HG03196 (cell line): ENCODE measurements around the gene IL20.

ENCODE experiments used
- ATAC-seq: cut with Tn5 transposase; IDR thresholded peaks from one replicate; pipeline ENCODE4 v1.9.1; 2021; ENCODE audit not compliant: unreplicated experiment

Gene IL20

DNA sequence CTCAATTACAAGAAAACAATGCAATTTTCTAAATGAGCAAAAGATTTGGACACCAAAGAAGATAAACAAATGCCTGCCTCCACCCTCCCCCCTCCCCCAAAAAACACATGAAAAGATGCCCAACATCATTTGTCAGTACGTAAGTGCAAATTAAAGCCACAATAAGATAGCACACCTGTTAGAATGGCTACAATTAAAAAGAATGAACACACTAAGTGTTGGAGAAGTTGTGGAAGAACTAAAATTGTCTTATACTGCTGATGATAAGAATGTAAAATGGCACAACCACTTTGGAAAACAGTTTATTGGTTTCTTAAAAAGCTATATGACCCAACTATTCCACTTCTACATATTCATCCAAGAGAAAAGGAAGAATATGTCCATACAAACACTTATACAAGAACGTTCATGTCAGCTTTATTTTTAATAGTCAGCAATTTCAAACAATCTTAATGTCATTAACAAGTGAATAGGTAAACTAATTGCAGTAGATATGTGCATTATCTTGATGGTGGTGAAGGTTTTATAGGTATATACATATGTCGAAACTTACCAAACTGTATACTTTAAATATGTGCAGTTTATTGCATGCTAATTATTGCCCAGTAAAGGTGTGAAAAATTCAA is 10.4 kb downstream of the IL20 start:
- no peak for ATAC-seq

DNA sequence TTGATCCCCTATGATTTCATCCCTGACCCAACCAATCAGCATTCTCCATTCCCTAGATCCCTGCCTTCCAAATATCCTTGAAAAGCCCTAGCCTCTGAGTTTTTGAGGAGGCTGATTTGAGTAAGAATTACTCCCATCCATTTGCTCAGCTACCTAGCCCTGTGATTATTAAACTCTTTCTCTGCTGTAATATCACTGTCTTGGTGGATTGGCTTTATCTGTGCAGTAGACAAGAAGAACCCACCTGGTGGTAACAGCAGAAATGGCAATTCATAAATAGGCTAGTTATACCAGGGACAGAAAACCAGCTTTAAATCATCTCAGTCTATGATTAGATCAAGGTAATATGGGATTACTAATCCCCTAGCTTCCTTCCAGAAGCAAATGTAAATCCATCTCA is 13.0 kb downstream of the IL20 start:
- no peak for ATAC-seq

DNA sequence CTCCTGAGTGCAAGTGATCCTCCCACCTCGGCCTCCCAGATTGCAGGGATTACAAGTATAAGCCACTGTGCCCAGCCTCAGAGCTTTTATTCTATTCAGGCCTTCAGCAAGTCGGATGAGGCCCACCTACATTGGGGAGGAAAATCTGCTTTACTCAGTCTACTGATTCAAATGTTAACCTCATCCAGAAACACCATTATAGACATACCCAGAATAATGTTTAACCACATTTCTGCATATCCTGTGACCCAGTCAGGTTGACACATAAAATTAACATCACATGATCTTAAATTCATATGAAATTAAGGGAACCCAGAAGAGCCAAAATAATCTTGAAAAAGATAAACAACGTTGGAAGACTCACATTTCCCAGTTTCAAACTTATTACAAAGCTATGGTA is 14.9 kb downstream of the IL20 start:
- no peak for ATAC-seq

DNA sequence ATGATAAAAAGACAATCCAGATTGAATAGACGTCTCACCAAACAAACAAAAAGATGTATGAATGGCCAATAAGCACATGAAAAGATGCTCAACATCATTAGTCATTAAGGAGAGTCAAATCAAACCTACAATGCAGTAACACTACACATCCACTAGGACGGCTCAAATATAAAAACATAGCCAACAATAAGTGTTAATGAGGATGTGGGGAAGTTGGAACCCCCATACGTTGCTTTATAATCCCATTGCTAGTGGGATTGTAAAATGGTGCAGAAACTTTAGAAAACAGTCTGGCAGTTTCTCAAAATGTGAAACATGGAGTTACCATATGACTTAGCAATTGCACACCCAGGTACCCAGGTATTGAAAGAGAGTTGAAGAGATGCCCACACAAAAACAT is 17.1 kb downstream of the IL20 start:
- ATAC-seq, result no peak

DNA sequence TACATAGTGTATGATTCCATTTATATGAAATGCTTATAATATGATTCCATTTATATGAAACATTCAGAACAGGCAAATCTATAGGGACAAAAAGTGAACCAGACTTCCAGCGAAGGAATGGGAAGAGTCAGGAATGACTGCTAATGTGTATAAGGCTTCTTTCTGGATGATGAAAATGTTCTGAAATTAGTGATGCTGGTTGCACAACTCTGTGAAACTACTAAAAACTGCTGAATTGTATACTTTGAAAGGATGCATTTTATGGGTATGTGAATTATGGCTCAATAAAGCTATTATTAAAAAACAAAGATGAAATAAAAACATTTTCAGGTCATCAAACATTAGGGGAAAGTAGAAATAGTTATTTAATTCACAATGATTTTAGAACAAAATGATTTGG is 17.7 kb downstream of the IL20 start:
- no peak for ATAC-seq

DNA sequence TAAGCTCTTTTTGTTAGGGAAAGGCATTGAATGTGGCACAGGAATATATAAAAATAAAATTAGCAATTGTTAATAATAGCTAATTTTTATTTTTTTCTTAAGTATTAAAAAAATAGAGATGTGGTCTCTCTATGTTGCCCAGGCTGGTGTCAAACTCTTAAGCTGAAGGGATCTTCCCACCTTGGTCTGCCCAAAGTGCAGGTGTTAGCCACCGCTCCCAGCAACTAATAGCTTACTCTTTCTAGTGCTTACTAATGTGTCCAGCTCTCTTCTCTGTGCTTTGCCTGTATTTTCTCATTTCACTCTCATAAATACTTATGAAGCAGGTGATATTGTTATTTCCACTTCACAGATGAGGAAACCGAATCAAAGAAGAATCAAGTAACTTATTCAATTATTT is 18.5 kb downstream of the IL20 start:
- no peak for ATAC-seq

DNA sequence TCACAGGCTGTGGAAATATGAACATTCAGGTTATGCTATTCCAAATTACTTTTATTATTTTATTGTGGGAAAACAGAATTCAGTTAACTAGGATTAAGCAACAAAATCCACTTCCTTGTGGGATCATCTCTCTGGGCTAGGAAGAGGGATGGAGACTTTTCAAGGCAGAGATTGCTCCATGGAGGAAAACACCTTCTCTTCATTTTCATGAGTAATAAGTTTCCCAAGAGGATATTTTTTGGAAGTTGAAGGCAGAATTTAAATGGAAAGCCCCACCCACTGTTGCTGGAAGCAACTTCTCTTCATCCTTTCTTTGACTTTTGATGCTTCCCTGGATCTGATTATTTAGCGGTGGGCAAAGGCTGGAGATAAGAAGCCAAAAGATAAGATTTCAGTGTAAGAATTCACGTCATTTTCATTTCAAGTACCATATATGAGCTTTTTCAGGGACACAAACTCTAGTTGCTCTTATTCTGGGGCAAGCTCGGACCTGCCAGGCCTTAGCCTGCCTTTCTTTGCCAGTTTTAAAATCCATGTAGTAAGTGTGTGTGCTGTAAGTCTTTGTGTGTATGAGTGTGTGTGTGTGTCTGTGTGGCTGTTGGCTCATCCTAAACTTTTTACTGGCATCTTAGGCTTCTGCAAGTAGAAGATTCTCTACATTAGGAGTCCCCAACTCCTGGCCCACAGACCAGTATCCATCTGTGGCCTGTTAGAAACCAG is 20.1 kb downstream of the IL20 start:
- no peak for ATAC-seq

DNA sequence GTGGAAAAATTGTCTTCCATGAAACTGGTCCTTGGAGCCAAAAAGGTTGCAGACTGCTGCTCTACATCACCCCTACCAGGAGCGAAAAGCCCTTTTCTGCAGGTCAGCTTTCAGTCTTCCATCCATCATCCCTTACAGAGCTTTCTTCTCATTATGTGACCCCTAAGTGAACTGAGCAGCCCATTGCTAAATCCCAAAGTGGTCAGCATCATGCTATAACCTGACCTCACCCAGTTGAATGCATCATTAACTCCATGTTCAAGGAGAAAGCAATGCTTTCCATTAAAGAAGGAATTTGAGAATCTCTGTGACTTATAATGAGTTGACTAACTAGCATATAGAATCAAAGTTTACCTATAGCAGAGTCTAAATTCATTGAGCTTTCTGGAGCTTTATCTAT is 21.4 kb downstream of the IL20 start:
- ATAC-seq, result no peak

DNA sequence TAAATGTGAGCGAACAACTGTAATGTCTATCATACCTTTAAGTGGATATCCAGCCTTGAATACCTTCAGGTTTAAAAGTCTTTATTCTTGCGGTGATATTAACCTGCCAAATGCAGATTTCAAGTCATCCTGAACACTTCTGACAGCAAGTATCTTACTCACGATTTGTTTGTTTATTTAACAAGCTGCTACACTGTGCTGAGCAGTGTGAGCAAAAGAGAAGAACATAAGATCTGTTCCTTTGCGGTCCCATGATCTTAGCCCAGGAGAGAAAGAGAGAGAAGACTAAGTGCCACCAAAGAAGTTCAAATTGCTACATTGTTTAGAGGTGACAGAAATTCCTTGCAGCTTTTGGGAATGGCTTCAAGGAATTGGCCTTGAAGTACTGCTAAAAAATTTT is 22.3 kb downstream of the IL20 start:
- no peak for ATAC-seq

DNA sequence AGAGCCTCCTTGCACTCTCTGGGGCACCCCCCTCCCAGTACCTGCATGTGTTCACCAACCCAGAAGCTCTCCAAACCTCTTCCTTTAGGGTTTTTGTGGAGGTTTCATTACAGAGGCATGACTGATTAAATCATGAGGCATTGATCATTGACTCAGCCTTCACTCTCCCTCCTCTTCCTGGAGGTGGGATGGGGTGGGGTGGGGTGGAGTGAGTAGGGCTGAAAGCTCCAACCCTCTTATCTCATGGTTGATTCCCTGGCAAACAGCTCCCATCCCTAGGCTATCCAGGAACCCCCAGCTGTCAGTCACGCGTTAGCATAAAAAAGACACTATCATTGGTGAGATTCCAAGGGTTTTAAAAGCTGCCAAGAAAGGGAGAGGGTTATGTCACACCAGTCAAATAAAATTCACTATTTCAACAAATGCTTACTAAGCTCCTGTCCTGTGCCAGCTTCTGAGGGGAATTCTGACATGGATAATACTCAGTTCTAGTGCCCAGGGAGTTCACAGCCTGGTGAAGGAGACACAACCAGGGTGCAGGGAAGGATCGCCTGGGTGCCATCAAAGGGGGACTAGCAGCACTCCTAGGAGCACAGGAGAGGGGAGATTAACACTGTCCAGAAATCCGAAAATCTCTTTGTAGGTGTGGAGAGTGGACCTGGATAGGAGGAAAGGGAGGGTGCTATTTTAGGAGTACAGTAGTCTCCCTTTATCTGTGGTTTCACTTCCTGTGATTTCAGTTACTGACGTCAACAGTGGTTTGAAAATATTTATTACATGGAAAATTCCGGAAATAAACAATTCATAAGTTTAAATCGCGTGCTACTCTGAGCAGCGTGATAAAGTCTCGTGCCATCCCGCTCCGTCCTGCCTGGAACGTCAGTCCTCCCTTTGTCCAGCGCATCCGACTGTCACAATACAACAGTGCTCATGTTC is 25.0 kb downstream of the IL20 start:
- no peak for ATAC-seq

DNA sequence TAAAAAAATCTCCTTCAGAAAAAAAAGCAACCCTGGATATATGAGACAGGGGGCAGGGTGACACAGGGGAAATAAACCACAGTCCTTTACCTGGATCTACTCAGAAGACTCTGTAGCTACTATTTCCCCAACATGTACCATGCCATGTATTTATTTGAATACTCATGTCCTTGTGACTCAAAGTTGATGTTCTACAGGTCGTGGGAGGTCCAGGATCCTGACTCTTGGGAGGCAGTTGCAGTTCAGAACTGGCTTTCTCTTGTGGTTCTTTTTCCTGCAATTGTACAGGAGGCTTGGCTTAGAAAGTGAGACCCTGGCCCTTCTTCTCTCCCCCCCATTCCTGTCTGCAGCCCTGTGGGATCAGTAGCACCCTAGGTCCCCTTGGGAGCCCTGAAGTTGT is 26.0 kb downstream of the IL20 start:
- no peak for ATAC-seq

DNA sequence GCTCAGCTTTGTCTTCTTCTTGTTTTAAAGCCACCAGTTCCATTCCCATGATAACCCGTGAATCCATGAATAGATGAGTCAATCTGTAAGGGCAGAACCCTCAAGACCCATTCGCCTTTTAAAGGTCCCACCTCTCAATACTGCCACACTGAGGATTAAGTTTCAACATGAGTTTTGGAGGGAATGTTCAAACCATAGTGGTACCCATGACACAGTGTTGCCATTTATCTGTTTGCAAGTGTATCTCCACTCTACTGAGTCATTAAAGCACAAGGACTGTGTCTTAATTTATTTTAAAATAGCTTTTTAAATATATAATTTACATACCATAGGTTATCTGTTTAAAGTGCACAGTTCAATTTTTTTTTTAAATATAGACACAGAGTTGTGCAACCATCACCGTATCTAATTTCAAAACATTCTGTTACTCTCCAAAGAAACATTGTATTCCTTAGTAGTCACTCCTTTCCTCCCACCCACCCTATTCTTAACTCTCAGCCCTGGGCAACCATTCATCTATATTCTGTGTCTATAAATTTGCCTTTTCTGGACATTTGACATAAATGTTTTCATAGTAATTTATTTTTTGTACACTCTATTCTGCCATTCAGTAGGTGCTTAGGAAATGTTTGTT is 27.0 kb downstream of the IL20 start:
- no peak for ATAC-seq

DNA sequence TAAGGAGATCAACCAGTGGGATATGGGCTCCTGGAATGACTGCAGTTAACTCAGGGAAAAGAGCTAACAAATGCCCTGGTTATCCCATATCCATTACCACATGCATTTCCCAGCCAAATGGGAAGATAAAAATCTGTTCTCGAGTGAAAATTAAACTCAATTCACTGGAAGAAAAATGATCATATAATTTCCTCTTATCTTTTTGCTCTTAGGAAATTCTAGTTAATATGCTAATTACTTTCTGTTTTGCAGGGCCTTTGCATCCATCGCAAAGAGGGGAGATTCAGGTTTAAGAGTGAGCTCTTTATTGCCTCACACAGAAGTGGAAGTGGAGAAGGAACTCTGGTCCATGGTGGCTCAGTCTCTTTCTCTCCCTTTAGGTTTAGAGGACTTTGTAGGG is 28.0 kb downstream of the IL20 start:
- no peak for ATAC-seq

DNA sequence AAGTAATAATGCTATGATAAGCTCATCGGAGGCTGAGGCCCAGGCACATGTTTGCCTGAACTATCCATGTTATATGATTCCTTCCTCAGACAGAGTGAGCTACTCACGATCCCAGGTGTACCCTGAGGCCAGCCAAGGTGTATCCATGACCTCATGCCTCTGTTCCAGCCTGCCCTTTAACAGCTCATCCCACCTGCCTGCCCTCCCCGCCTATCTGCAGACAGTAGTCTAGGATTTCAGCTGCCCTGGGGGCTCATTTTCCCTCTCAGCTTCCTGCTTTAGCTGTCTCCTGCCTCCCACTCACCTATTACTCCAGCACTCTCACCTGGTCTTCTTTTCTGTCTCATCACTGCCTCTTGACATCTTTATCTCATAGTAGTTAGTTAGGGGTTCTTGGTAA is 29.9 kb downstream of the IL20 start:
- ATAC-seq, result no peak

DNA sequence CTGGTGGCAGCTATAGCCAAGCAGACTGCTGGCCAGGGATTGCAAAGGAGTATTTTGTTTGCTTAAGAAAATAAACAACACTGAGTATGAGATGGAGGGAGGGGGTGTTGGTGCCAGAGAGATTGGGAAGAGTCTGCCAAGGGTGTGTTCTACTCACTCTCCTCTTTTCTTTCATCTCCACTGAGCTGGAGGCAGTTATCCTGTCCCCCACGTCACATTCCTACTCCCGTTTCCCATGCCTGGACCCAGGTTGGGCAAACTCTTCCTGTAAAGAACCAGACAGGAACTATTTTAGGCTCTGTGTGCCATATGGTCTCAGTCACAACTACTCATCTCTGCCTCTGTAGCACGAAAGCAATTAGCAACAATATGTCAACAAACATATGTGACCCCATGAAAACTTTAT is 30.4 kb downstream of the IL20 start:
- ATAC-seq, result no peak

DNA sequence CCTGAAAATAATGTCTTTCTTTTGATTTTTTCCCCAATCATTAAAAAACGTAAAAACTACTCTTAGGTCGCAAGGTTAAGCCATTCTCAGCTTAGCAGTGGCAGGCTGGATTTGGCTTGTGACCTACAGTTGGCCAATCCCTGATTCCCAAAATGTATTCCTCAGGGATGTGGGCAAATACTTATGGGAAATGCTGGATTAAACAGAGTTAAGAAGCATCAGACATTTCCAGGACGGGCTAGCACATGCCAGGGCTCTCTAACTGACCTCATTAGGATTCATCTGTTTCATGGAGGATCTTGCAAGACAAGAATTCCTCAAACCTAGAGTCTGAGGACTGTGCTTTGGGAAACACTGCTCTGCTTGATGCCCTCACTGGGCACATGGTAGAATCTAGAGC is 30.8 kb downstream of the IL20 start:
- ATAC-seq, result no peak

DNA sequence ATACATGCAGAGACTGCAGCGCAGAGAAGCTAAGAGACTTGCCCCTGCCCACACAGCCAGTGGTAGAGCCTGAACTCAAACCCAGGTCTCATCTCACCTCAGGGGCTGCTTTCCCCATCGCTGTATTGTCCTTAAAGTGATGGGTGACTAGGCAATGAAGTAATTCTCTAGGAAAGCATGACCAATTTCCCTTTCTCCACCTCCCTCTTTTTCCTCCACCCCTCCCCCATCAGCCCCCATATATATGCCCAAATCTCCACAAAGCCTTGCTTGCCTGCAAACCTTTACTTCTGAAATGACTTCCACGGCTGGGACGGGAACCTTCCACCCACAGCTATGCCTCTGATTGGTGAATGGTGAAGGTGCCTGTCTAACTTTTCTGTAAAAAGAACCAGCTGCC is 31.8 kb downstream of the IL20 start, which contains the start of gene IL24:
TSS of gene IL24 (plus strand) at position 269 of the 400 bp plus-strand sequence. CDS start 390 bp downstream, outside the sequence.
- ATAC-seq, result no peak

DNA sequence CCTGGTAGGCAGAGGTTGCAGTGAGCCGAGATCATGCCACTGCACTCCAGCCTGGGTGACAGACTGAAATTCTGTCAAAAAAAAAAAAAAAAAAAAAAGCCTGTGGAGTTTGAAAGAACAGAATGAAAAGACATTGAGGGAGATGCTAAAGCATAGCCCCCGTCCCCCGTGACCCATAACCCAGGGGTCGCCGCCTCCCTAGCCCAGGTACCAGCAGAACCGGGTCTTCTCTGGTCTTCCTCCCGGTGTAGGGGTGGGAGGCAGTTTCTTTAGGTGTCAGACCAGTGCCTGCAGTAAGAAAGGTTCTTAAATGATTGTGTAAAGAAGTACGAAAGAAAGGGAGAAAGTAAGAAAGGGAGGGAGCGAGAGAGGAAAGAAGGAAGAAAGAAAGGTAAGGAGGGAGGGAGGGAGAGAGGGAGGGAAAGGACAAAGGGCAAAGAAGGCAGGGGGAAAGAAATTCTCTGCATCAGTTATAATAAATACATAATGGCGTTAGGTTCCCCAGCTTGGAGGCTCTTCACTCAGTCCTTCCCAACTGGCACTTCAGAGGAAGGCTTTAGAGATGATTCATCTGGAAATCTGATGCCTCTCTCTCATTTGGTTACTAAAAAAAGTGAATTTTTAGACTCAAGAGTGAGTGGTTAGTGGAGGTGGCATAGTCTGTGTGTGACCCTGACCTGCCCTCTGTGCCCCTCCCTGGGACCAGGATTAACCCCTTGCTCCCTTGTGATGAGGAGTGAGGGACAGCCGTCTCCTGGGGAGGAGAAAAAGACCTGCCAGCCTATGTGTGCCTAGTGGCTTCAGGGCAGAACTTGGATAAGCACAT is 32.9 kb downstream of the IL20 start:
- ATAC-seq, result no peak

DNA sequence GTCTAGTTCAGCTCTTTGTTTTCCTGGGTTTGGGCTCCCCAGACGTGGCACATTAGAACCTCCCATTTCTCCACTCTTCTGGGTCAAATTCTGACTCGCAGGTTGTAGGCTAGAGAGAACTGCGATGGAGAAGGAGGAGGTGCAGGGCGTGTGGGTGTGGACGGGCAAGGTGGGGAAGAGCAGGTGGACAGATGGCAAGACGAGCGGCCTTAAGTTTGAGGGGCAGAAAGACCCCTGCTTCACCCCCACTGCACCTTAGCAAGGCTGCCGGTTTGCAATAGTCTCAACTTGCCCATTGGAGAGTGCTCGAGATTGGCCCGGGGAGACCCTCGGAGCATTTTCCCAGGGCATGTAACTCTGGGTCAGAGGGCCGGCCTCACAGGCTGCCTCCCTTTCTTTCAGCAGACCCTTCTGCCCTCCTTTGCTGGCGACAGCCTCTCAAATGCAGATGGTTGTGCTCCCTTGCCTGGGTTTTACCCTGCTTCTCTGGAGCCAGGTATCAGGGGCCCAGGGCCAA is 33.5 kb downstream of the IL20 start:
- ATAC-seq, result no peak

DNA sequence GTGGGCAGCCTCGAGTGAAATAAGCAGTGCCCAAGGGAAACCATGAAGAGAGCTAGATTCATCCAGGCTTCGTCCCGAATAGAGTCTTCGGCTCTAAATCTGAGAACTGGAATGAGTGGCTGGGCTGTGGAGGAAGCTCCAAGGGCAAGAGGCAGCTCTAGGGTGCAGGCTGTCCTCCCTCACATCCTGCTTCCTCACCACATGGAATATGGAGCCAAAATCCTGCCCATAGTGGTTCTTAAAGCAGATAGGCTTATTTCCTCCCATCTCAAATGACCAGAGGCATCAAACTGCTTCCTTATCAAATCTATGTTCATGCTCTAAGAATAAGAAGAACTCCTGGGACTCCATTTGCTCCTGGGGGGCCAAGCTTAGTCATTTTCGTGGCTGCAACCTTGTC is 34.3 kb downstream of the IL20 start:
- no peak for ATAC-seq
